TTC549 (cell line): ENCODE measurements around the gene NPIPB6.

Experiments used
- FAIRE-seq: peaks from 2 replicates; lab custom pipeline; 2012; peaks lifted over from hg19 to GRCh38; lab: Jason Lieb, UNC

Gene NPIPB6

GRCh38 chr16:28321700-28322411 is 41.5 kb downstream of the NPIPB6 start:
- FAIRE-seq, result no peak

- FAIRE-seq, result no peak
Measured at GRCh38 chr16:28320741-28321140, 42.6 kb downstream of the NPIPB6 start.

GRCh38 chr16:28320023-28320561 is 43.2 kb downstream of the NPIPB6 start:
- FAIRE-seq, result no peak

- FAIRE-seq, result no peak
Measured at GRCh38 chr16:28319476-28320022, 43.8 kb downstream of the NPIPB6 start.

- FAIRE-seq, result no peak
Measured at GRCh38 chr16:28318042-28318744, 45.1 kb downstream of the NPIPB6 start.

GRCh38 chr16:28317040-28317880 is 46.0 kb downstream of the NPIPB6 start:
- no peak for FAIRE-seq

- FAIRE-seq, result no peak
Measured at GRCh38 chr16:28316054-28316453, 47.3 kb downstream of the NPIPB6 start.

- no peak for FAIRE-seq
Measured at GRCh38 chr16:28313587-28313986, 49.7 kb downstream of the NPIPB6 start.

- FAIRE-seq, result no peak
Measured at GRCh38 chr16:28312327-28312726, 51.0 kb downstream of the NPIPB6 start.

- no peak for FAIRE-seq
Measured at GRCh38 chr16:28311913-28312312, 51.4 kb downstream of the NPIPB6 start.

GRCh38 chr16:28311413-28311812 is 51.9 kb downstream of the NPIPB6 start:
- no peak for FAIRE-seq

- no peak for FAIRE-seq
Measured at GRCh38 chr16:28310796-28311195, 52.5 kb downstream of the NPIPB6 start.

GRCh38 chr16:28309811-28310311 is 53.4 kb downstream of the NPIPB6 start:
- FAIRE-seq, result no peak

GRCh38 chr16:28308794-28309584 is 54.3 kb downstream of the NPIPB6 start:
- FAIRE-seq, result no peak

GRCh38 chr16:28307936-28308335 is 55.4 kb downstream of the NPIPB6 start:
- no peak for FAIRE-seq

GRCh38 chr16:28304214-28304613 is 59.1 kb downstream of the NPIPB6 start:
- FAIRE-seq, result no peak

GRCh38 chr16:28303132-28303531 is 60.2 kb downstream of the NPIPB6 start:
- no peak for FAIRE-seq

- no peak for FAIRE-seq
Measured at GRCh38 chr16:28301620-28302019, 61.7 kb downstream of the NPIPB6 start.

- FAIRE-seq, result no peak
Measured at GRCh38 chr16:28301154-28301553, 62.2 kb downstream of the NPIPB6 start.

GRCh38 chr16:28300327-28300726 is 63.0 kb downstream of the NPIPB6 start:
- no peak for FAIRE-seq

- FAIRE-seq, result no peak
Measured at GRCh38 chr16:28298511-28298878, 64.8 kb downstream of the NPIPB6 start.
